SK-N-DZ (cell line): ENCODE data around the gene SLC6A6.
"Not testable (repeated sequence)": the region's sequence is repeated elsewhere in the genome, so short reads cannot be mapped to it uniquely, and the experiment has no call there.

Experiments
- DNase-seq: peaks from one replicate; pipeline ENCODE4 v3.0.0-alpha.2; 2015; ENCODE audit warnings: low spot score

The SLC6A6 gene

GRCh38 chr3:14397531-14397930 is 4.9 kb upstream of the SLC6A6 start:
- no peak for DNase-seq

DNA sequence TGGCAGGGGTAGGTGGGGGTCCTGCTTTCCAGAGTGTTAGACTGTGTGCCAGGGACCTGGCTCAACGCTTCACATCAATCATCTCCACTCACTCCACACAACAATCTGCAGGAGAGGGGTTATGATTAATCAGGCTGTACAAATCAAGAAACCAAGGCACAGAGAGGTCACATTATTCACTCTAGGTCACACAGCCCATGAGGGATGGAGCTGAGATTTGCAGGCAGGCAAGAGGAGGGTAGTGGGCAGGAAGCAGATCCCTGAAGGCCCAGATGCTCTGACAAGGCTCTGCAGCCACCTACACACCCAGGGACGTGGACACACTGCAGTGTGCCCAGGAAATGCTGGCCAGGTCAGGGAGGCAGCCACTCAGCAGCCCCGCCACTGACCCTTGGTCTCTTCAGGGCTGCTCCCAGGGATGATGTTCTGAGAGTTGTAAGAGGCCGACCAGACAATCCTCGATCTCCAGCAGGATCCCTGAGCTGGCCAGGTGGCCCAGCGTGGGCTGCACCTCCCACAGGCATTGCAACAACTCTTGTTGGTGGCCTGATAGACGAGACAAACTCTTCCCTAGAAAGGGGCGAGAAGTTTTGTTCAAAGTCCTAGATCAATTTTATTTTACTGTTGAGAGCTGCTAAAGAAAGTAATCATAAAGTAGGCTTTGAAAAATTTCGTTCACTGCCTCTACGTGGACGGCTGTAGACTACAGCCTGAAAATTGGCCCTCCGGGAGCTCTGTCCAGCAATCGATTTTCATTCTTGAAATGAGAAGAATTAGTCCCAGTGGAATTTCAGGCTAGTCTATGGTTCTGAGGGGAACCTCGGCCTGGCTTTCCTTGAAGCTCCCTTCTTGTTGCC is 4.2 kb upstream of the SLC6A6 start:
- DNase-seq = no peak

- DNase-seq = no peak
Measured at GRCh38 chr3:14398797-14399106, 3.7 kb upstream of the SLC6A6 start.

DNA sequence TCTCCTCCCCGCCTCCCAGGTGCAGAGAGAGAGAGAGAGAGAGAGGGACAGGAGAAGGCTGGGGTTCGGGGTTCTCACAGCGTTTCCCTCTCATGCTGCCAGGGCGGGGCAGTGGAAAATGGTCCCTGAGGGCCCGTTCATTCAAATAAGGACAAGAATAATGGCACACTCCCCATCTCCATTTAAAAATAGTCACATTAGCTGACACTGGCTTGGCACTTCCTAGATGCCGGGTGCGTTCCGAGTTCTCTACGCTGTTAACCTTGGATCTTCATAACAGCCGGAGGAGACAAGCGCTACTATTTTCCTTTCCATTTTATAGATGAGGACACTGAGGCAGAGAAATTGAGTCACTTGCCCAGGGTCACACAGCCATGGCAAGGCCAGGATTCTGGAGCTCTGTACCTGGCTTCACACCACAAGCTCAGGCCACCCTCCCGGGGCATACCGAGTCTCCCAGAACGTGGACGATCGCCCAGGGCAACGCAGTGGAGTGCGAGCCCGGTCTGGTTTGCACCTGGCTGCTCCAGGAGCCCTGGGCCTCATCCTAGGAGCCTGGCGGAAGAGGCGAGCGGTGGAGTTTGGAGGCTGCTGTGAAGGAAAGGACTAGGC is 608 bp upstream of the SLC6A6 start:
- no peak for DNase-seq

- DNase-seq = peak; percentile 40
Measured at GRCh38 chr3:14403619-14404155, 1.3 kb downstream of the SLC6A6 start.

DNA sequence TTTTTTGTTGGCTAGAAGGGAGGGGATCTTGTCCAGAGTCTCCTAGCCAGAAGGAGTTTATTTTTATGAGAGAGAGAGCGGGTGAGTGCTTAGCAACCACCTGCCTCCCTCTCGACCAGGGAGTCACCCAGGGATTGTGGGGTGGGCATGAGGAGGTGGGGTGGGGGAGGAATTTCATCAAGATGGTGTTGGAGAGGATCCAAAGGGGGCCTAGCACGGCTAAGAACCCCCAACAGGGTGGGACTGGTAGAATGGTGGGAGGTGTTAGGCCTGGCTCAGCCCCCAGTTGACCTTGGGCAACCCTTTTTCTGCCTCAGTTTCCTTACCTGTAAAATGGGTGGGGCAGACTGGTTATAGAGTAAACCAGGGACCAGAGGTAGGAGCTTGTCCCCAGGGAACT is 1.8 kb downstream of the SLC6A6 start:
- DNase-seq = no peak

DNA sequence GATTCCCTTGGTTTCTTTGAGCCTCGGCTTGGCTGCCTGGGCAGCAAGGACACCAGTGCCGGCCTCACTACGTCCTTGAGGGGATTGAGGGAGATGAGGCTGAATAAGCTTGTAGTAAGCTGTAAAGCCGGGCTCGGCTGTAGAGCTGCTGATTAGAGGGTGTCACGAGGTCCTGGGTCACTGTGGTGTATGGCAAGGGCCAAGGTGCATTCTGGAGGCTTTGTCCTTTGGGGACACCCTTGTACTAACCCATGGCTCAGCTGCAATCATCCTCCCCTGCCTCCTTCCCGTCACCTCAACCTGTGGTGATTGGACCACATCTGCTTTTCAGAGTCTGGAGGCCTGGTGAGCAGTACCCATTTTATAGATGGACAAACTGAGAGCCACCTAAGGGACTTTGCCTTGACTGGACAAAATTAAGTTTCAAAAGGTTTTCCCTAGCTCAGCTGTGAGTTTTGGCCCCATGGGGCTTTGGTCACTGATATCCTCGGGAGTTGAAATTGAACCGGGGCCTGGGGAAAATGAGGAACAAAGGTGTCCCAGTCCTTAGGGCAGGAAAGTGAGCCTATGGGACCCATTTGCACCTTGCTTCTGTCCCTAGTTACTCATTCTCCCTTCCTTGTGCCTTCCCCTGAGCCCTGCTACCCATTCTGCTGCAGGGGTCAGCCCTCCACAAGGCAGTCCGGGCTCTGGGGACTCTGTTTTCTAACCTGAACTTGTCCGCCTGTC is 2.4 kb downstream of the SLC6A6 start:
- no peak for DNase-seq

DNA sequence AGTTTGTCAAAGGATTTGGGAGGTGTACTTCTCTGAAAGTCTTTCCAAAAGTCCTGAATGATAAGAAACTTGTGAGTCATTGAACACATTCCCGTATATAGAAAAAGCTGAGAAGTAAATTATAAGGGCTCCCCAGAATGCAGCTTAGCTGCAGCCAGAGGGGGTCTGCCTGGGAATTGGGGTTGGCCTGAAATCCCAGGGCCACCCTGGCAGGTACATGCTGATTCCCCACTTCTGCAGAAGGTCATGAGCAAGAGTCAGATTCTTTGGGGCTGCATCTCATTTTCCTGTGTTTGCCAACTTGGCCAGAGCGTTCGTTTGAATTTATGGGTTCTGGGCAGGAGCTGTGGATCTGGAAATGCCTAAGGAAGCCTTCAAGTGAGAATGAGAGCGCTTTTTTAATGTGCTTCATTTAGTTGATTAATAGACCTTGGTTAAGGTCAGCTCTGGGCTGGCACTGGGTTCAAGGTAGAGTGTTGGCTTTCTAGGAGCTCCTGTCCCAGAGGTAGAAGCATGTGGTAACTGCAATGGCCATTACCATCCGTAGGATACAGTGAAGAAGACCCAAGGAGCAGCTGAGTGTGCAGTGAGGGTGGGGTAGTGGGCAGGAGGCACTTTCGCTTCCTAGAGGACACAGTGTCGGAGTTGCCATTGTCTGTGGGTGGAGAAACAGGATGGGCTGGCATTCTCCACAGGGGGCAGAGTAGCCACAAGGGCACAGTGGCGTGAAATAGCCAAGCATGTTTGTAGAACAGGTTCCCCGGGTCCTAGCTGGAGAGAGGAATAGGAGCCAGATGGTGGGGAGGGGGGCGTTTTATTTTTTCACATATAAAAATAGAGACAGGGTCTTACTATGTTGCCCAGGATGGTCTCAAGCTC is 3.2 kb downstream of the SLC6A6 start:
- DNase-seq = no peak

DNA sequence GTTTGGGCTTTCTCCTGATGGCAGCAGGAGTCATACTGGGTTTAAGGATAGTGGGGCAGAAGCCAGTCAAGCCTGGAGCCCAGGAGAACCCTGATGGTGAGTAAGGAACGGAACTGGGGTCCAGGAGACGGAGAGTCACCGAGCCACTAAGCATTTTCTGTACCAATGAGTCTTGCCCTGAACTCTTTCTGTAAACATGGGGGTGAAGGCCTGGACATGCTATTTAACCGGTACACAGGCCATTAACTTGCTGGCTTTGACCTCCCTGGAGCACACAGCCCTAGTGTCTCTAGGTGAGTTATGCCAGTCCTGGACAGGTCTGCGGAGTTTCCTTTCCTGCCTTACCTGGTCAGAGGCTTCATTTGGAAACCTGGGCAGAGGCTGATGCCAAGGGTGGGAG is 3.9 kb downstream of the SLC6A6 start:
- no peak for DNase-seq

DNA sequence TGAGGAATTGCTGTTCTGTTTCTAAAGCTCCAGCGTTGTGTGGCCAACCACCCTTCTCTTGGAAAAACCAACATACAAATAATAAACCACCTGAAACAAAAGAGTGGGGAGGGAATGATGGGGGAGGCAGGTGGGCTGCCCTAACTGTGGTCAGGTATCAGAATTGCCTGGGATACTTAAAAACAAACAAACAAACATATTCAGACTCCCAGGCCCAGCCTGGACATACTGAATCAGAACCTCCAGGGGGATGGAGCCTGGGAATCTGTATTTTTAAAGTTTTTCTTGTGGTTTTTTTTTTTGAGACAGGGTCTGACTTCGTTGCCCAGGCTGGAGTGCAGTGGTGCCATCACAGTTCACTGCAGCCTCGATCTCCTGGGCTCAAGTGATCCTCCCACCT is 4.4 kb downstream of the SLC6A6 start:
- no peak for DNase-seq

GRCh38 chr3:14407203-14407602 is 4.8 kb downstream of the SLC6A6 start:
- DNase-seq = no peak

DNA sequence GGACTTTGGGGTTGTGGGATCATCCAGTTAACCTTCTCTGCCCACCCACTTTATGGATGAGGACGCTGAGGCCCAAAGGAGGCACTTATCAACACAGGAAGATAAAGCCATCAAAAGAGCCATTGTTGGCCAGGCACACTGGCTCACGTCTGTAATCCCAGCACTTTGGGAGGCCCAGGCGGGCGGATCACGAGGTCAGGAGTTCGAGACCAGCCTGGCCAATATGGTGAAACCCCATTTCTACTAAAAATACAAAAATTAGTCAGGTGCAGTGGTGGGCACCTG is 7.3 kb downstream of the SLC6A6 start:
- DNase-seq = not testable (repeated sequence)

GRCh38 chr3:14410106-14410502 is 7.7 kb downstream of the SLC6A6 start:
- DNase-seq = no peak

GRCh38 chr3:14410503-14411165 is 8.2 kb downstream of the SLC6A6 start:
- DNase-seq = no peak

- DNase-seq = no peak
Measured at GRCh38 chr3:14411166-14411526, 8.7 kb downstream of the SLC6A6 start.

- DNase-seq = no peak
Measured at GRCh38 chr3:14411988-14412387, 9.6 kb downstream of the SLC6A6 start.

GRCh38 chr3:14412831-14413380 is 10.5 kb downstream of the SLC6A6 start:
- DNase-seq = no peak

DNA sequence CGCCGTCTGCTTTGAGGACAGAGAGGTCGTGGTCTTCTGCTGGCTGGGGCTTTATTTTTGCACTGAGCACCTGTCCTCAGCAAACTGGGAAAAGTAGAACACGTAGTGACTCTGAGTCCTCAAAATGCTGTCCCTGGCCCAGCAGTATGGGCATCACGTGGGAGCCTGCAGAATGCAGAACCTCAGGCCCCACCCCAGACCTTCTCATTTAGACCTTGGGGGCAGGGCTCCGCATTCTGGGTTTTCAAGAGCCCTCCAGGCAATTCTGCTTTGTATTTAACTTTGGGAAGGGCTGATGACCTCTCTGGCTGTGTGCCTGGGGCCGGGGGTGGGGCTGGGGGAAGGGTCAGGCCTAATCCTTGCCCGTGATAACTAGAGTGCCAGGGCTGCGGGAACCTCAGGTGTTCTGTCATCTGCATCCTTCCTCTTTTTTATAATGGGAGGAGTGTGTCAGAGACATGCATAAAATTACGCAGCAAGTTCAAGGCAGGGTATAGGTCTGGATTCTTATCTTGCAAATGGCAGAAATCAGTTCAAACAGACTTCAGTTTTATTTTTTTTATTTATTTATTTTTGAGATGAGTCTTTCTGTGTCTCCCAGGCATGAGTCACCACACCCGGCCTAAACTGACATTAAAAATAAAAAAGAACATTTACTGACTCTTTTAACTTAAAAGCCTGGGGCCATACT is 11.1 kb downstream of the SLC6A6 start:
- DNase-seq = no peak

GRCh38 chr3:14414846-14415464 is 12.5 kb downstream of the SLC6A6 start:
- DNase-seq = no peak

- no peak for DNase-seq
Measured at GRCh38 chr3:14415501-14415900, 13.1 kb downstream of the SLC6A6 start.
